ENCODE data around the gene UFL1.
"Not testable (repeated sequence)": the region's sequence is repeated elsewhere in the genome, so short reads cannot be mapped to it uniquely, and the experiment has no call there.

Gene UFL1

GRCh38 chr6:96521644-96522464 lies at the start of gene UFL1:
UFL1 (plus strand) TSS chr6:96521806; CDS start chr6:96521874, 68 bp downstream.
- H3K4me3 ChIP-seq (ENCODE audit: low read depth, low read length) = peak within 1 kb of the TSS; percentile 94
- no peaks in the 10 kb centered on the region for H3K36me3 ChIP-seq (ENCODE audit: control insufficient read depth, insufficient read depth, low read length)
- no peaks in the 10 kb centered on the region for H3K9me3 ChIP-seq (ENCODE audit: control insufficient read depth, insufficient read depth, low read length)
- no peaks in the 10 kb centered on the region for H3K27me3 ChIP-seq (ENCODE audit: control insufficient read depth, insufficient read depth, low read length)
- H3K9ac ChIP-seq (ENCODE audit: low read depth, low read length) = peak within 1 kb of the TSS; percentile 91
- H3K4me1 ChIP-seq (ENCODE audit: control insufficient read depth, insufficient read depth, low read length) = peaks cover 4% of the 10 kb centered on the region

DNA sequence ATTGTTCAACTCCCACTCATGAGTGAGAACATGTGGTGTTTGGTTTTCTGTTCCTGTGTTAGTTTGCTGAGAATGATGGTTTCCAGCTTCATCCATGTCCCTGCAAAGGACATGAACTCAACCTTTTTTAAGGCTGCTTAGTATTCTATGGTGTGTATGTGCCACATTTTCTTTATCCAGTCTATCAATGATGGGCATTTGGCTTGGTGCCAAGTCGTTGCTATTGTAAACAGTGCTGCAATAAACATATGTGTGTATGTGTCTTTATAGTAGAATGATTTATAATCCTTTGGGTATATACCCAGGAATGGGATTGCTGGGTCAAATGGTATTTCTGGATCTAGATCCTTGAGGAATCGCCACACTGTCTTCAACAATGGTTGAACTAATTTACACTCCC lies 49.3 kb upstream of the UFL1 start:
- not testable (repeated sequence) for H3K9ac ChIP-seq (ENCODE audit: low read depth, low read length); H3K9me3 ChIP-seq (ENCODE audit: control insufficient read depth, insufficient read depth, low read length); H3K4me3 ChIP-seq (ENCODE audit: low read depth, low read length); H3K4me1 ChIP-seq (ENCODE audit: control insufficient read depth, insufficient read depth, low read length); H3K36me3 ChIP-seq (ENCODE audit: control insufficient read depth, insufficient read depth, low read length); H3K27me3 ChIP-seq (ENCODE audit: control insufficient read depth, insufficient read depth, low read length)

- Histone ChIP-seq H3K4me1 (ENCODE audit: control insufficient read depth, insufficient read depth, low read length) (no peaks in the 10 kb centered on the region), H3K9ac (ENCODE audit: low read depth, low read length) (no peak overlapping the region), H3K4me3 (ENCODE audit: low read depth, low read length) (no peak overlapping the region), H3K9me3 (ENCODE audit: control insufficient read depth, insufficient read depth, low read length) (no peaks in the 10 kb centered on the region), H3K27me3 (ENCODE audit: control insufficient read depth, insufficient read depth, low read length) (no peaks in the 10 kb centered on the region), H3K36me3 (ENCODE audit: control insufficient read depth, insufficient read depth, low read length) (no peaks in the 10 kb centered on the region)
Observed at GRCh38 chr6:96478695-96479094, 42.9 kb upstream of the UFL1 start.

- Histone ChIP-seq H3K36me3 (ENCODE audit: control insufficient read depth, insufficient read depth, low read length) (no peaks in the 10 kb centered on the region), H3K4me1 (ENCODE audit: control insufficient read depth, insufficient read depth, low read length) (no peaks in the 10 kb centered on the region), H3K4me3 (ENCODE audit: low read depth, low read length) (no peak overlapping the region), H3K9me3 (ENCODE audit: control insufficient read depth, insufficient read depth, low read length) (no peaks in the 10 kb centered on the region), H3K27me3 (ENCODE audit: control insufficient read depth, insufficient read depth, low read length) (no peaks in the 10 kb centered on the region), H3K9ac (ENCODE audit: low read depth, low read length) (no peak overlapping the region)
Observed at GRCh38 chr6:96491926-96492325, 29.7 kb upstream of the UFL1 start.

DNA sequence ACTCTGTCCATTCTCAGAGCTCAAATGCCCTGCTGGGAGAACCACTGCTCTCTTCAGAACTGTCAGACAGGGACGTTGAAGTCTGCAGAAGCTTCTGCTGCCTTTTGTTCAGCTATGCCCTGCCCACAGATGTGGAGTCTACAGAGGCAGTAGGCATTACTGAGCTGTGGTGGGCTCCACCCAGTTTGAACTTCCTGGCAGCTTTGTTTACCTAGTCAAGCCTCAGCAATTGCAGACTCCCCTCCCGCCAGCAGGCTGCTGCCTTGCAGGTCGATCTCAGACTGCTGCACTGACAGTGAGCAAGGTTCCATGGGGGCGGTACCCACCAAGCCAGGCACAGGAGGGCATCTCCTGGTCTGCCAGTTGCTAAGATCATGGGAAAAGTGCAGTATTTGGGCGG lies 21.8 kb upstream of the UFL1 start:
- no peaks in the 10 kb centered on the region for H3K36me3 ChIP-seq (ENCODE audit: control insufficient read depth, insufficient read depth, low read length)
- no peak overlapping the region for H3K4me3 ChIP-seq (ENCODE audit: low read depth, low read length)
- H3K4me1 ChIP-seq (ENCODE audit: control insufficient read depth, insufficient read depth, low read length) = no peaks in the 10 kb centered on the region
- H3K9me3 ChIP-seq (ENCODE audit: control insufficient read depth, insufficient read depth, low read length) = peaks cover 5% of the 10 kb centered on the region
- no peaks in the 10 kb centered on the region for H3K27me3 ChIP-seq (ENCODE audit: control insufficient read depth, insufficient read depth, low read length)
- H3K9ac ChIP-seq (ENCODE audit: low read depth, low read length) = no peak overlapping the region

- no peaks in the 10 kb centered on the region for H3K27me3 ChIP-seq (ENCODE audit: control insufficient read depth, insufficient read depth, low read length)
- H3K9me3 ChIP-seq (ENCODE audit: control insufficient read depth, insufficient read depth, low read length) = peaks cover 5% of the 10 kb centered on the region
- H3K36me3 ChIP-seq (ENCODE audit: control insufficient read depth, insufficient read depth, low read length) = no peaks in the 10 kb centered on the region
- no peak overlapping the region for H3K4me3 ChIP-seq (ENCODE audit: low read depth, low read length)
- H3K9ac ChIP-seq (ENCODE audit: low read depth, low read length) = no peak overlapping the region
- H3K4me1 ChIP-seq (ENCODE audit: control insufficient read depth, insufficient read depth, low read length) = no peaks in the 10 kb centered on the region
Observed at GRCh38 chr6:96502915-96503314, 18.7 kb upstream of the UFL1 start.

GRCh38 chr6:96505363-96505762 lies 16.2 kb upstream of the UFL1 start:
- Histone ChIP-seq H3K27me3 (ENCODE audit: control insufficient read depth, insufficient read depth, low read length) (no peaks in the 10 kb centered on the region), H3K9me3 (ENCODE audit: control insufficient read depth, insufficient read depth, low read length) (peaks cover 5% of the 10 kb centered on the region), H3K9ac (ENCODE audit: low read depth, low read length) (no peak overlapping the region), H3K4me3 (ENCODE audit: low read depth, low read length) (no peak overlapping the region), H3K36me3 (ENCODE audit: control insufficient read depth, insufficient read depth, low read length) (no peaks in the 10 kb centered on the region), H3K4me1 (ENCODE audit: control insufficient read depth, insufficient read depth, low read length) (no peaks in the 10 kb centered on the region)

GRCh38 chr6:96509281-96509680 lies 12.3 kb upstream of the UFL1 start:
- H3K4me3 ChIP-seq (ENCODE audit: low read depth, low read length) = no peak overlapping the region
- no peaks in the 10 kb centered on the region for H3K9me3 ChIP-seq (ENCODE audit: control insufficient read depth, insufficient read depth, low read length)
- H3K4me1 ChIP-seq (ENCODE audit: control insufficient read depth, insufficient read depth, low read length) = no peaks in the 10 kb centered on the region
- no peak overlapping the region for H3K9ac ChIP-seq (ENCODE audit: low read depth, low read length)
- H3K27me3 ChIP-seq (ENCODE audit: control insufficient read depth, insufficient read depth, low read length) = no peaks in the 10 kb centered on the region
- peaks cover 2% of the 10 kb centered on the region for H3K36me3 ChIP-seq (ENCODE audit: control insufficient read depth, insufficient read depth, low read length)

GRCh38 chr6:96520171-96521115 lies 1.2 kb upstream of the UFL1 start:
- H3K27me3 ChIP-seq (ENCODE audit: control insufficient read depth, insufficient read depth, low read length) = no peaks in the 10 kb centered on the region
- H3K9me3 ChIP-seq (ENCODE audit: control insufficient read depth, insufficient read depth, low read length) = no peaks in the 10 kb centered on the region
- peaks cover 4% of the 10 kb centered on the region for H3K4me1 ChIP-seq (ENCODE audit: control insufficient read depth, insufficient read depth, low read length)
- peak overlapping the region; percentile 94 for H3K4me3 ChIP-seq (ENCODE audit: low read depth, low read length)
- H3K36me3 ChIP-seq (ENCODE audit: control insufficient read depth, insufficient read depth, low read length) = no peaks in the 10 kb centered on the region
- H3K9ac ChIP-seq (ENCODE audit: low read depth, low read length) = no peak overlapping the region

DNA sequence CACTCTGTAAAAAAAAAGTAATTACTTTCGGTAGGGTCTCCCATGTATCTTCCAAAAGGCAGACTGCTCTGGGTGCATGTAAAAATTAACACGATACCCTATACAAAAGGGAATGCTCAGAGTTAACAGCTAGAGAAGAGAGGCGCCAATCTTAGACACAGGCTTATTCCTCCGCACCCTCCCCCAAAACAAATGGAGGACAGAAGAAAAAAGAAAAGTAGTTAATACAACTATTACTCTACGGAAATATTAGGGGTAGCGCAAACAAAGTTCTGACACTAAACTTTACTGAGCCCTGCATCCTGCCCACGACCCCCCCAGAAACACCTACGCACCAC lies 331 bp upstream of the UFL1 start:
- Histone ChIP-seq H3K4me3 (ENCODE audit: low read depth, low read length) (peak overlapping the region; percentile 94), H3K9me3 (ENCODE audit: control insufficient read depth, insufficient read depth, low read length) (no peaks in the 10 kb centered on the region), H3K9ac (ENCODE audit: low read depth, low read length) (peak overlapping the region; percentile 91), H3K36me3 (ENCODE audit: control insufficient read depth, insufficient read depth, low read length) (no peaks in the 10 kb centered on the region), H3K4me1 (ENCODE audit: control insufficient read depth, insufficient read depth, low read length) (peaks cover 4% of the 10 kb centered on the region), H3K27me3 (ENCODE audit: control insufficient read depth, insufficient read depth, low read length) (no peaks in the 10 kb centered on the region)

DNA sequence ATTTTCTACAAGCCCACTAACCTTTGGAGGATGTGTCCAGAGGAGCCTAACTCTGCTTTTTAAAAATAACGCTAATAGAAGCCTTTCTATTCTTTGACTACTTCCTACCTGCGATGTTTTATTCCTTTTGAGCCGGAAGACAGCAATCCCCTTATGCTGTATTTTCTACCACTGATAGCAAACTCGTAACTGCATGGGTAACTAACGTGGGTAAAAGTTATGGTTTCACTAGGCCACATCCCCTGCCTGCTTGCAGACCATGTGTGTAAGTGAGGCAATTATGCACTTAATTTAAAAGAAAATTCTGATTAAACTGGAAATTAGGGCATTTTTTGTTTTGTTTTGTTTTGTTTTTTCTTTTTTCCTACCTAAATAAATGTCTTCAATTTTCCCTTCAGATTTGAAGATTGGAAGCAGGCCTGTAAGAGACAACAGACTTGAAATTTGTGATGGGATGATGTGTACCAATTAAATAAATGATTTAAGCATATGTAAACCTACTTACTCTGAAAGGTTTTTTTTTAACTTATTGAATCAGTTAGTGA lies 931 bp downstream of the UFL1 start:
- peak overlapping the region; percentile 94 for H3K4me3 ChIP-seq (ENCODE audit: low read depth, low read length)
- no peaks in the 10 kb centered on the region for H3K36me3 ChIP-seq (ENCODE audit: control insufficient read depth, insufficient read depth, low read length)
- H3K27me3 ChIP-seq (ENCODE audit: control insufficient read depth, insufficient read depth, low read length) = no peaks in the 10 kb centered on the region
- no peaks in the 10 kb centered on the region for H3K9me3 ChIP-seq (ENCODE audit: control insufficient read depth, insufficient read depth, low read length)
- H3K4me1 ChIP-seq (ENCODE audit: control insufficient read depth, insufficient read depth, low read length) = peaks cover 4% of the 10 kb centered on the region
- H3K9ac ChIP-seq (ENCODE audit: low read depth, low read length) = peak overlapping the region; percentile 91

All from iPS-15b (cell line).